Ishikawa (cell line): ENCODE data around the gene PSMG4.

Experiments used
- CEBPB ChIP-seq: IDR thresholded peaks from 2 replicates; pipeline ENCODE4 v1.6.1; 2012
- CREB1 ChIP-seq: IDR thresholded peaks from 2 replicates; pipeline ENCODE4 v1.6.1; 2012; ENCODE audit warnings: low read depth
- EP300 ChIP-seq: IDR thresholded peaks from 2 replicates; pipeline ENCODE4 v1.6.1; 2012; ENCODE audit warnings: borderline replicate concordance
- FOXM1 ChIP-seq: IDR thresholded peaks from 2 replicates; pipeline ENCODE4 v1.6.1; 2012; ENCODE audit warnings: low read depth, borderline replicate concordance
- NFIC ChIP-seq: IDR thresholded peaks from 2 replicates; pipeline ENCODE4 v1.6.1; 2012
- RAD21 ChIP-seq: IDR thresholded peaks from 2 replicates; pipeline ENCODE4 v1.6.1; 2012; ENCODE audit warnings: low read depth
- REST ChIP-seq: IDR thresholded peaks from 2 replicates; pipeline ENCODE4 v1.6.1; 2012; ENCODE audit warnings: low read depth, mild to moderate bottlenecking
- TAF1 ChIP-seq: IDR thresholded peaks from 2 replicates; pipeline ENCODE4 v1.6.1; 2012; ENCODE audit warnings: low read depth, mild to moderate bottlenecking
- TCF12 ChIP-seq: IDR thresholded peaks from 2 replicates; pipeline ENCODE4 v1.6.1; 2012; ENCODE audit warnings: low read depth
- YY1 ChIP-seq: IDR thresholded peaks from 2 replicates; pipeline ENCODE4 v1.6.1; 2012; ENCODE audit warnings: low read depth

- TF ChIP-seq RAD21 (no peak), NFIC (no peak), EP300 (no peak), TCF12 (no peak), YY1 (no peak), FOXM1 (no peak), CEBPB (no peak), TAF1 (no peak), CREB1 (no peak), REST (no peak)
Observed at GRCh38 chr6:3249821-3250220, 8.9 kb upstream of the PSMG4 start.
